MCF 10A (cell line): Measurements from ENCODE around the gene CIAO2B. TPM values are rescaled to one million over a fixed set of nuclear protein-coding genes. Genes with fewer than 3 reads are reported as not detected.

Experiments
- BruUV-seq: library from RNA; stranded (reverse); fragments of 400-500 nt; replicated peaks from 2 replicates; lab custom pipeline; 2021; lab: Mats Ljungman, UMichigan
- CTCF ChIA-PET: fragments of 300-600 bp; sonication (Branson Sonifier 250); formaldehyde crosslinking; extraction: SDS; loops from one replicate; lab custom pipeline; 2021; ENCODE audit warnings: antibody characterized with exemption, inconsistent platforms; lab: Yijun Ruan, JAX
- POLR2A ChIA-PET: fragments of 300-600, 350-650 bp; sonication (Branson Sonifier 250); formaldehyde crosslinking; extraction: SDS; loops from one replicate; lab custom pipeline; 2020; ENCODE audit warnings: antibody characterized with exemption, inconsistent platforms; lab: Yijun Ruan, JAX
- DNase-seq: peaks from one replicate; pipeline ENCODE4 v3.0.0-alpha.2; 2018; ENCODE audit not compliant: unreplicated experiment
- H3K27ac Mint-ChIP-seq: one replicate; pipeline ENCODE4 v1.8.0; 2022; ENCODE audit warnings: mild to moderate bottlenecking, low read depth, mixed read lengths; ENCODE audit not compliant: unreplicated experiment
- H3K27me3 Mint-ChIP-seq: one replicate; pipeline ENCODE4 v1.8.0; 2022; ENCODE audit warnings: mixed read lengths; ENCODE audit not compliant: insufficient read depth, unreplicated experiment
- H3K36me3 Mint-ChIP-seq: one replicate; pipeline ENCODE4 v1.8.0; 2022; ENCODE audit warnings: mild to moderate bottlenecking, moderate library complexity, mixed read lengths; ENCODE audit not compliant: insufficient read depth, unreplicated experiment
- H3K4me1 Mint-ChIP-seq: one replicate; pipeline ENCODE4 v1.8.0; 2022; ENCODE audit warnings: mixed read lengths; ENCODE audit not compliant: insufficient read depth, unreplicated experiment
- H3K4me3 Mint-ChIP-seq: one replicate; pipeline ENCODE4 v1.8.0; 2022; ENCODE audit warnings: mild to moderate bottlenecking, moderate library complexity, mixed read lengths; ENCODE audit not compliant: unreplicated experiment
- H3K9me3 Mint-ChIP-seq: one replicate; pipeline ENCODE4 v1.8.0; 2022; ENCODE audit warnings: mixed read lengths; ENCODE audit not compliant: unreplicated experiment
- intact Hi-C: fragments of 100-400 bp; cut with micrococcal nuclease; formaldehyde crosslinking; loops from 2 replicates; pipeline ENCODE4 v1.14.1; 2022
- total RNA-seq: library from RNA; stranded (reverse); gene quantifications from 2 replicates; pipeline ENCODE4 v1.2.3, GENCODE V29; 2022
- TF ChIP-seq, protein P1 (sequence below): fragments of 200-600 bp; IDR thresholded peaks from one replicate; pipeline ENCODE4 v1.8.0; 2022; ENCODE audit warnings: antibody characterized with exemption, mild to moderate bottlenecking; ENCODE audit not compliant: unreplicated experiment

CIAO2B gene
- total RNA-seq, 1 experiment from 2014 or later: 133 TPM

DNA sequence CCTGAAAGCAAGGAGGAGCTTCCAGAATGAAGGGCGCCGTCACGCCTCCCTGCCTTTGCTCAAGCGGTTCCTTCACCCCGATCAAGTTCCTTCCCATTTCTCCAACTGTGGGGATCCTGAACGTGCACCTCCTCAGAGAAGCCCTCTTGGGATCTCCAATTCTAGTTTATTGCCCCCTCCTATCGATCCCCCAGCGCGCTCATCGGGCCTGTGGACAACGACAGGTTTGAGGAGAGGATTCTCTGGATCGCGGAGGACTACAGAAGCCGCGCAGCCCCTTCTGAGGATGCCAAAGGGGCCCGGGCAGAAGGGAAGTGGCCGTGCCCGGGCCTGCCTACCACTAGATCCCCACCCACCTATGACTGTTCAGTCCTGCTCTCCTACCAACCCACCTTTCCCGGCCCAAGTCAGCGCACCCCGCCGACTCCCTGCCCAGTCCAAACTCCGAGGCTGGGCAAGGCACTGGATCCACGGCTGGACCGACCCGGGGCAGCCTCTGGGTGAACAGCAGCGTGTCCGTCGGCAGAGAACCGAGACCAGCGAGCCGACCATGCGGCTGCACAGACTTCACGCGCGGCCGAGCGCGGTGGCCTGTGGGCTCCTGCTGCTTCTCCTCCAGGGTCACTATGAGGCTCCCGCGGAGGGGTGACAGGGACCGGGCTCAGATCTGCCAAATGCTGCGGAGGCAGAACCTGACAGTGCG, 14.1 kb upstream of the CIAO2B start:
- Mint-ChIP-seq H3K4me3 (peak overlapping the region; percentile 68), H3K27me3 (no peaks in the 10 kb centered on the region), H3K4me1 (peaks cover 21% of the 10 kb centered on the region), H3K9me3 (no peaks in the 10 kb centered on the region), H3K36me3 (peaks cover 8% of the 10 kb centered on the region), H3K27ac (no peak overlapping the region)
- ChIA-PET CTCF (interaction anchor here (0.9 to 7.0 kb wide), 2 partner anchors 11 to 54 kb away, joined by 4 to 66 read pairs; no protein-coding TSS in a partner anchor), POLR2A (interaction anchor here (0.7 to 3.0 kb wide), 6 partner anchors 15 to 533 kb away, joined by 3 to 20 read pairs (median 4); partner anchors contain the start of genes ATP6V0D1 and CIAO2B)
- TF ChIP-seq, protein P1, sequence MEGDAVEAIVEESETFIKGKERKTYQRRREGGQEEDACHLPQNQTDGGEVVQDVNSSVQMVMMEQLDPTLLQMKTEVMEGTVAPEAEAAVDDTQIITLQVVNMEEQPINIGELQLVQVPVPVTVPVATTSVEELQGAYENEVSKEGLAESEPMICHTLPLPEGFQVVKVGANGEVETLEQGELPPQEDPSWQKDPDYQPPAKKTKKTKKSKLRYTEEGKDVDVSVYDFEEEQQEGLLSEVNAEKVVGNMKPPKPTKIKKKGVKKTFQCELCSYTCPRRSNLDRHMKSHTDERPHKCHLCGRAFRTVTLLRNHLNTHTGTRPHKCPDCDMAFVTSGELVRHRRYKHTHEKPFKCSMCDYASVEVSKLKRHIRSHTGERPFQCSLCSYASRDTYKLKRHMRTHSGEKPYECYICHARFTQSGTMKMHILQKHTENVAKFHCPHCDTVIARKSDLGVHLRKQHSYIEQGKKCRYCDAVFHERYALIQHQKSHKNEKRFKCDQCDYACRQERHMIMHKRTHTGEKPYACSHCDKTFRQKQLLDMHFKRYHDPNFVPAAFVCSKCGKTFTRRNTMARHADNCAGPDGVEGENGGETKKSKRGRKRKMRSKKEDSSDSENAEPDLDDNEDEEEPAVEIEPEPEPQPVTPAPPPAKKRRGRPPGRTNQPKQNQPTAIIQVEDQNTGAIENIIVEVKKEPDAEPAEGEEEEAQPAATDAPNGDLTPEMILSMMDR: no peak
- intact Hi-C loops: no loop called here
- DNase-seq: no peak
- no TSS peak for BruUV-seq

GRCh38 chr16:66947302-66948065, 13.3 kb upstream of the CIAO2B start:
- intact Hi-C loops: loop anchor here (1.0 kb wide), 1 partner anchor 52 kb away; no protein-coding TSS in a partner anchor
- Mint-ChIP-seq H3K36me3 (peaks cover 16% of the 10 kb centered on the region), H3K4me1 (peaks cover 16% of the 10 kb centered on the region), H3K27me3 (no peaks in the 10 kb centered on the region), H3K9me3 (no peaks in the 10 kb centered on the region), H3K4me3 (peak overlapping the region; percentile 68), H3K27ac (no peak overlapping the region)
- peak; percentile 92 for DNase-seq
- BruUV-seq: no TSS peak
- ChIA-PET POLR2A (interaction anchor here (0.6 to 3.0 kb wide), 9 partner anchors 14 to 534 kb away, joined by 3 to 20 read pairs (median 4); partner anchors contain the start of genes ATP6V0D1 and CIAO2B), CTCF (interaction anchor here (0.6 to 7.0 kb wide), 8 partner anchors 12 to 242 kb away, joined by 3 to 66 read pairs (median 3); no protein-coding TSS in a partner anchor)
- TF ChIP-seq, protein P1: peak; percentile 71

- BruUV-seq: no TSS peak
- CTCF ChIA-PET: interaction anchor here (0.7 to 7.0 kb wide), 5 partner anchors 24 to 242 kb away, joined by 3 to 66 read pairs (median 3); no protein-coding TSS in a partner anchor
These were observed 12.7 kb upstream of the CIAO2B start for GRCh38 chr16:66946974-66947301.

More at GRCh38 chr16:66946974-66947301, 12.7 kb upstream of the CIAO2B start:
- H3K4me3 Mint-ChIP-seq: peak overlapping the region; percentile 68
- H3K9me3 Mint-ChIP-seq: no peaks in the 10 kb centered on the region
- no peaks in the 10 kb centered on the region for H3K27me3 Mint-ChIP-seq
- no peak overlapping the region for H3K27ac Mint-ChIP-seq
- peaks cover 21% of the 10 kb centered on the region for H3K36me3 Mint-ChIP-seq
- peaks cover 16% of the 10 kb centered on the region for H3K4me1 Mint-ChIP-seq
- POLR2A ChIA-PET: interaction anchor here (0.8 to 3.0 kb wide), 10 partner anchors 9 to 234 kb away, joined by 3 to 20 read pairs (median 4); partner anchors contain the start of gene CIAO2B
- TF ChIP-seq, protein P1: no peak
- no peak for DNase-seq
- intact Hi-C loops: loop anchor here (1.0 kb wide), 1 partner anchor 52 kb away; no protein-coding TSS in a partner anchor
